K562 (cell line): ENCODE data around the gene KLK2. TPM values are rescaled to one million over a fixed set of nuclear protein-coding genes. Genes with fewer than 3 reads are reported as not detected.

ENCODE experiments used
- ATAC-seq: fragments of 200-7000 bp; cut with Tn5 transposase; 3 replicates; pipeline ENCODE4 v1.9.1; 2020; ENCODE audit warnings: moderate library complexity
- BruUV-seq: library from RNA; stranded (reverse); fragments of 400-500 nt; replicated peaks from 2 replicates; lab custom pipeline; 2021; lab: Mats Ljungman, UMichigan
- CTCF ChIA-PET: fragments of 300-600 bp; formaldehyde crosslinking; extraction: SDS; loops from one replicate; lab custom pipeline; 2021; ENCODE audit warnings: low intra/inter-chr PET ratio; lab: Yijun Ruan, JAX
- POLR2A ChIA-PET: fragments of 300-600, 350-650 bp; sonication (Branson Sonifier 250); formaldehyde crosslinking; extraction: SDS; loops from one replicate; lab custom pipeline; 2021; ENCODE audit warnings: antibody characterized with exemption, inconsistent platforms; lab: Yijun Ruan, JAX
- DNase-seq, 4 experiments: peaks; one replicate each; pipeline versions ENCODE4 v3.0.0 to v3.0.0-alpha.2; 2011 to 2018; ENCODE audit warnings: low spot score in 3 of 4, mixed read lengths in 3 of 4; ENCODE audit errors: extremely low read depth in 1 of 4
- FAIRE-seq: peaks from 2 replicates; lab custom pipeline; 2011; peaks lifted over from hg19 to GRCh38; lab: Jason Lieb, UNC
- H2AFZ ChIP-seq: 2 replicates; pipeline ENCODE4 v1.6.0; 2011; ENCODE audit warnings: low read depth, low read length, control low read depth, inconsistent platforms
- H3K27ac ChIP-seq: fragments of 200-600 bp; 3 replicates; pipeline ENCODE4 v1.8.0; 2011; ENCODE audit warnings: low read depth, mild to moderate bottlenecking, control low read depth, inconsistent platforms, low read length, moderate library complexity, mixed read lengths; ENCODE audit errors: extremely low read depth
- H3K27me3 ChIP-seq, 2 experiments: fragments of 300-600 bp in 1 of 2; 2 replicates in 1 of 2; 3 replicates in 1 of 2; pipeline versions ENCODE4 v1.6.0 to v1.8.0; 2011; ENCODE audit warnings: inconsistent platforms in 2 of 2, low read length in 2 of 2, mild to moderate bottlenecking in 1 of 2, mixed read lengths in 1 of 2, moderate library complexity in 1 of 2; ENCODE audit not compliant: control insufficient read depth in 2 of 2, insufficient read depth in 2 of 2
- H3K36me3 ChIP-seq: fragments of 300-600 bp; 3 replicates; pipeline ENCODE4 v1.8.0; 2011; ENCODE audit warnings: mild to moderate bottlenecking, low read length, inconsistent platforms; ENCODE audit not compliant: control insufficient read depth, insufficient read depth
- H3K4me1 ChIP-seq, 2 experiments: fragments of 200-600 bp in 1 of 2; replicated peaks in 1 of 2; 2 replicates in 1 of 2; 3 replicates in 1 of 2; pipeline versions ENCODE4 v1.5.1 to v1.8.0; 2011; ENCODE audit warnings: inconsistent platforms in 2 of 2, low read length in 2 of 2, mild to moderate bottlenecking in 1 of 2, mixed read lengths in 1 of 2, moderate library complexity in 1 of 2; ENCODE audit not compliant: control insufficient read depth in 2 of 2, insufficient read depth in 2 of 2
- H3K4me2 ChIP-seq: 2 replicates; pipeline ENCODE4 v1.6.1; 2011; ENCODE audit warnings: low read length, control low read depth, inconsistent platforms, mixed read lengths; ENCODE audit not compliant: insufficient read depth
- H3K4me3 ChIP-seq: fragments of 200-600 bp; sonication (generic), shearing (Covaris generic); 2 replicates; pipeline ENCODE4 v1.5.1; 2016; ENCODE audit warnings: control low read depth, inconsistent platforms
- H3K79me2 ChIP-seq: fragments of 200-600 bp; 3 replicates; pipeline ENCODE4 v1.8.0; 2011; ENCODE audit warnings: low read length, inconsistent platforms; ENCODE audit not compliant: control insufficient read depth, insufficient read depth
- H3K9ac ChIP-seq, 2 experiments: 2 replicates each; pipeline versions ENCODE4 v1.6.0 to v1.6.1; 2011; ENCODE audit warnings: low read depth in 2 of 2, low read length in 2 of 2, control low read depth in 1 of 2, inconsistent platforms in 1 of 2, mild to moderate bottlenecking in 1 of 2, mixed read lengths in 1 of 2; ENCODE audit not compliant: insufficient read depth in 1 of 2
- H3K9me1 ChIP-seq: one replicate; pipeline ENCODE4 v1.6.0; 2011; ENCODE audit warnings: inconsistent platforms, mild to moderate bottlenecking, low read length, moderate library complexity; ENCODE audit not compliant: control insufficient read depth, insufficient read depth
- H3K9me3 ChIP-seq: replicated peaks from 2 replicates; pipeline ENCODE4 v1.5.1; 2011; ENCODE audit warnings: low read depth, low read length, inconsistent platforms; ENCODE audit not compliant: control insufficient read depth, insufficient read depth
- H4K20me1 ChIP-seq: replicated peaks from 2 replicates; pipeline ENCODE4 v1.6.1; 2011; ENCODE audit warnings: low read length, inconsistent platforms, mixed read lengths; ENCODE audit not compliant: control insufficient read depth, insufficient read depth
- BRF1 ChIP-seq: IDR thresholded peaks from 3 replicates; pipeline ENCODE4 v1.6.1; 2011; ENCODE audit warnings: borderline replicate concordance, mild to moderate bottlenecking; ENCODE audit not compliant: insufficient read length; ENCODE audit errors: extremely low read depth
- CBX3 ChIP-seq, 2 experiments: IDR thresholded peaks; 1 replicate in 1 of 2; 2 replicates in 1 of 2; pipeline ENCODE4 v1.6.1; 2012; ENCODE audit warnings: inconsistent platforms in 2 of 2, low read length in 2 of 2, borderline replicate concordance in 1 of 2, control low read depth in 1 of 2
- DNMT1 ChIP-seq: fragments of 450-650 bp; IDR thresholded peaks from 2 replicates; pipeline ENCODE4 v1.6.1; 2016; ENCODE audit warnings: antibody characterized with exemption, mild to moderate bottlenecking
- POLR2AphosphoS5 ChIP-seq: IDR thresholded peaks from 2 replicates; pipeline ENCODE4 v1.6.1; 2011; ENCODE audit warnings: mild to moderate bottlenecking, low read depth, low read length, moderate library complexity; ENCODE audit not compliant: control insufficient read depth, insufficient read depth
- POLR2H ChIP-seq: IDR thresholded peaks from 2 replicates; pipeline ENCODE4 v1.6.1; 2016; ENCODE audit warnings: missing genetic modification characterization, low read depth, mild to moderate bottlenecking, control low read depth, missing compliant biosample characterization, moderate library complexity
- RHOXF2B ChIP-seq: fragments of 250-450 bp; sonication (Bioruptor Pico); conservative IDR thresholded peaks from 2 replicates; pipeline ENCODE4 v1.5.1; 2021
- SIN3B ChIP-seq: fragments of 450-650 bp; IDR thresholded peaks from 2 replicates; pipeline ENCODE4 v1.6.1; 2017; ENCODE audit warnings: low read depth, mild to moderate bottlenecking, moderate library complexity
- SNIP1 ChIP-seq: fragments of 450-650 bp; IDR thresholded peaks from 2 replicates; pipeline ENCODE4 v1.7.1; 2017; ENCODE audit warnings: low read depth, mild to moderate bottlenecking
- TRIM28 ChIP-seq: fragments of 450-650 bp; IDR thresholded peaks from 2 replicates; pipeline ENCODE4 v1.6.1; 2017
- ZNF436 ChIP-seq: fragments of 250-450, 450-650 bp; sonication (Bioruptor Pico); formaldehyde crosslinking; IDR thresholded peaks from 2 replicates; pipeline ENCODE4 v1.7.0; 2020; ENCODE audit warnings: mild to moderate bottlenecking
- WGBS: fragments of 100-300 bp; shearing (Covaris generic); methylation state at CpG from one replicate; pipeline ENCODE4 v1.1.6; 2016; ENCODE audit warnings: low coverage, mixed read lengths; ENCODE audit not compliant: insufficient coverage; ENCODE audit errors: missing lambda C conversion rate; 5-methylcytosine and 5-hydroxymethylcytosine counted together
- in situ Hi-C: fragments of 300-500 bp; cut with MboI; formaldehyde crosslinking; loops from 4 replicates; pipeline ENCODE4 v1.15.0; 2018; ENCODE audit warnings: inconsistent platforms, mixed read lengths
- intact Hi-C: fragments of 100-400 bp; cut with micrococcal nuclease; formaldehyde crosslinking; loops from 2 replicates; pipeline ENCODE4 v1.14.2; 2022
- polyA plus RNA-seq, 8 experiments: library from polyadenylated mRNA; depleted of rRNA in 4 of 8; stranded (reverse) in 5 of 8; unstranded in 3 of 8; fragments of >200 nt; fragmentation: Nextera tagmentation in 2 of 8; fragmentation: Illumina TruSeq in 1 of 8; extraction: Ambion mirVana in 2 of 8; extraction: Trizol in 1 of 8; gene quantifications; 2 replicates each; pipeline versions ENCODE4 v1.2.1 to v1.2.3, GENCODE V29; 2011 to 2014; ENCODE audit warnings: inconsistent platforms in 1 of 8, missing spikeins in 1 of 8
- total RNA-seq, 7 experiments: library from RNA; depleted of rRNA in 6 of 7; stranded (reverse); fragments of >200 nt in 6 of 7; fragmentation: Illumina TruSeq in 2 of 7; extraction: Trizol in 2 of 7; gene quantifications; 2 replicates each; pipeline versions ENCODE4 v1.2.1 to v1.2.3, GENCODE V29; 2011 to 2021; ENCODE audit warnings: low replicate concordance in 1 of 7

Gene KLK2
- total and polyA plus RNA-seq, 9 of the 15 experiments (the other 6 are each of a cell fraction or from before 2014, with no cell fraction given), result 0.11 to 0.47 (median 0.23) TPM; not detected in 1

- no peak overlapping the region for H3K9ac ChIP-seq
- ChIA-PET CTCF (interaction anchor here (0.6 kb wide), 1 partner anchor 217 kb away, joined by 3 read pairs; no protein-coding TSS in a partner anchor), POLR2A (no interaction called here)
- H4K20me1 ChIP-seq, result no peaks in the 10 kb centered on the region
- intact Hi-C loops (no loop called here), in situ Hi-C loops (no loop called here)
- ATAC-seq, result no peak
- H3K4me2 ChIP-seq, result no peak overlapping the region
- H3K27ac ChIP-seq, result no peak overlapping the region
- no peak overlapping the region for H3K4me3 ChIP-seq
- BruUV-seq, result no TSS peak
- DNase-seq, result no peak
- H3K9me3 ChIP-seq, result no peaks in the 10 kb centered on the region
- no peaks in the 10 kb centered on the region for H3K36me3 ChIP-seq
- no peaks in the 10 kb centered on the region for H3K9me1 ChIP-seq
- H3K27me3 ChIP-seq, result peaks cover 16 to 45% of the 10 kb centered on the region in 2 experiments
- no peak overlapping the region for H2AFZ ChIP-seq
- 3% methylated on average over 5 of the region's 5 CpGs for WGBS
- no peak for FAIRE-seq
- H3K4me1 ChIP-seq, result peaks cover 15 to 18% of the 10 kb centered on the region in 2 experiments
- H3K79me2 ChIP-seq, result no peaks in the 10 kb centered on the region
- TF ChIP-seq BRF1 (no peak), SIN3B (no peak), ZNF436 (CRISPR knock-in tag) (no peak), TRIM28 (no peak), POLR2AphosphoS5 (no peak), POLR2H (tag) (no peak), SNIP1 (no peak), CBX3 (IDR thresholded peaks at IDR 0.05; ENCODE audit: borderline replicate concordance in 1 of 2, low read length in 2 of 2) (no peak), DNMT1 (no peak), RHOXF2B (CRISPR knock-in tag) (no peak)
These were observed 7.0 kb downstream of the KLK2 start for GRCh38 chr19:50880241-50880640.
